Neural cell (in vitro differentiated cells): ENCODE results near the gene MAD1L1.
"Not testable (repeated sequence)": the region's sequence is repeated elsewhere in the genome, so short reads cannot be mapped to it uniquely, and the experiment has no call there.

Experiments used
- CTCF ChIP-seq: fragments of 450-650 bp; IDR thresholded peaks from 2 replicates; pipeline ENCODE4 v1.5.1; 2014; ENCODE audit warnings: antibody characterized with exemption, mild to moderate bottlenecking, moderate library complexity; ENCODE audit not compliant: poor library complexity, severe bottlenecking
- EP300 ChIP-seq: fragments of 450-650 bp; conservative IDR thresholded peaks from 2 replicates; pipeline ENCODE4 v1.6.1; 2014; ENCODE audit warnings: antibody characterized with exemption, mild to moderate bottlenecking, moderate library complexity; ENCODE audit not compliant: poor library complexity, severe bottlenecking
- EZH2 ChIP-seq: fragments of 200-600, 300-800 bp; shearing (Covaris generic), sonication (generic); IDR thresholded peaks from 2 replicates; pipeline ENCODE4 v1.6.1; 2014; ENCODE audit warnings: antibody characterized with exemption, low read length, borderline replicate concordance, mild to moderate bottlenecking; ENCODE audit not compliant: insufficient read depth, poor library complexity, severe bottlenecking
- RAD21 ChIP-seq: fragments of 450-650 bp; conservative IDR thresholded peaks from 2 replicates; pipeline ENCODE4 v1.6.1; 2014; ENCODE audit warnings: antibody characterized with exemption, mild to moderate bottlenecking, moderate library complexity
- REST ChIP-seq: IDR thresholded peaks from 2 replicates; pipeline ENCODE4 v1.6.1; 2012; ENCODE audit warnings: borderline replicate concordance
- TAF1 ChIP-seq: IDR thresholded peaks from 2 replicates; pipeline ENCODE4 v1.6.1; 2012; ENCODE audit warnings: low read depth

GRCh38 chr7:1838544-1838872 lies 394.2 kb downstream of the MAD1L1 start:
- TF ChIP-seq CTCF, EP300, RAD21, TAF1, EZH2, REST: not testable (repeated sequence)
